Activated CD8-positive, alpha-beta T cell treated with anti-CD3 and anti-CD28 coated beads for 36 hours (primary cell): ENCODE measurements around the gene VAV2. TPM values are rescaled to one million over a fixed set of nuclear protein-coding genes. Genes with fewer than 3 reads are reported as not detected.
"Not testable (repeated sequence)": the region's sequence is repeated elsewhere in the genome, so short reads cannot be mapped to it uniquely, and the experiment has no call there.

Source experiments
- ATAC-seq: fragments of 200-7000 bp; cut with Tn5 transposase; one replicate; pipeline ENCODE4 v1.10.0; 2021; ENCODE audit warnings: mild to moderate bottlenecking, moderate library complexity
- CTCF ChIA-PET: fragments of 350-600 bp; sonication (Branson Sonifier 250); formaldehyde crosslinking; loops from one replicate; lab custom pipeline; 2021; ENCODE audit warnings: antibody characterized with exemption; lab: Charles Lee
- POLR2A ChIA-PET: fragments of 350-600 bp; sonication (Branson Sonifier 250); formaldehyde crosslinking; loops from one replicate; lab custom pipeline; 2021; ENCODE audit warnings: antibody characterized with exemption; lab: Charles Lee
- DNase-seq: peaks from one replicate; pipeline ENCODE4 v3.0.0-alpha.2; 2020
- H3K27ac Mint-ChIP-seq: one replicate; pipeline ENCODE4 v1.8.0; 2021; ENCODE audit warnings: mild to moderate bottlenecking, mixed read lengths
- H3K27me3 Mint-ChIP-seq: one replicate; pipeline ENCODE4 v1.8.0; 2021; ENCODE audit warnings: mixed read lengths
- H3K36me3 Mint-ChIP-seq: one replicate; pipeline ENCODE4 v1.8.0; 2021; ENCODE audit warnings: low read depth, mixed read lengths
- H3K4me1 Mint-ChIP-seq: one replicate; pipeline ENCODE4 v1.8.0; 2021; ENCODE audit warnings: low read depth, mixed read lengths
- H3K4me3 Mint-ChIP-seq: one replicate; pipeline ENCODE4 v1.8.0; 2021; ENCODE audit warnings: mild to moderate bottlenecking, moderate library complexity, mixed read lengths
- H3K9me3 Mint-ChIP-seq: one replicate; pipeline ENCODE4 v1.8.0; 2021; ENCODE audit warnings: mixed read lengths
- intact Hi-C: fragments of 100-400 bp; cut with micrococcal nuclease; formaldehyde crosslinking; loops from one replicate; pipeline ENCODE4 v1.10.0; 2022
- total RNA-seq, 2 experiments: library from RNA; stranded (reverse); gene quantifications; one replicate each; pipeline ENCODE4 v1.2.3, GENCODE V29; 2021
- TF ChIP-seq, protein P1 (sequence below): fragments of 200-600 bp; IDR thresholded peaks from one replicate; pipeline ENCODE4 v1.8.0; 2022; ENCODE audit warnings: antibody characterized with exemption, mild to moderate bottlenecking

Gene VAV2
- total RNA-seq, 2 experiments from 2014 or later, result 5.1 to 5.4 TPM

DNA sequence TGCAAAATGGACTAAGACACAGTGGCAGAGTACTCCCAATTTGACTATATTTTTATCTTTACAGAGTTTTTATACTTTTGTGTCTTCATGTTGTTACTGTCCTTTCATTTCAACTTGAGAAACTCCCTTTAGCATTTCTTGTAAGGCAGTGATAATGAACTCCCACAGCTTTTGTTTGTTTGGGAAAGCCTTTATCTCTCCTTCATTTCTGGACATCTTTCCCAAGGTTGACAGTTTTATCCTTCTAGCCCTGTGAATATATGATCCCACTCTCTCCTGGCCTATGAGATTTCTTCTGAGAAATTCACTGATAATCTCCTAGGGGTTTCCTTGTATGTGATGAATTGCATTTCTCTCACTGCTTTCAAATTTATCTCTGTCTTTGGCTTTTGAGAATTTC lies 244.8 kb downstream of the VAV2 start:
- no peak overlapping the region for H3K4me3 Mint-ChIP-seq
- CTCF ChIA-PET, result interaction anchor here (1.3 kb wide), 1 partner anchor 35 kb away, joined by 4 read pairs; no protein-coding TSS in a partner anchor
- POLR2A ChIA-PET, result no interaction called here
- H3K36me3 Mint-ChIP-seq, result no peaks in the 10 kb centered on the region
- no peaks in the 10 kb centered on the region for H3K9me3 Mint-ChIP-seq
- no peak for ATAC-seq
- H3K27ac Mint-ChIP-seq, result no peak overlapping the region
- peaks cover 14% of the 10 kb centered on the region for H3K27me3 Mint-ChIP-seq
- H3K4me1 Mint-ChIP-seq, result no peaks in the 10 kb centered on the region
- TF ChIP-seq, protein P1, sequence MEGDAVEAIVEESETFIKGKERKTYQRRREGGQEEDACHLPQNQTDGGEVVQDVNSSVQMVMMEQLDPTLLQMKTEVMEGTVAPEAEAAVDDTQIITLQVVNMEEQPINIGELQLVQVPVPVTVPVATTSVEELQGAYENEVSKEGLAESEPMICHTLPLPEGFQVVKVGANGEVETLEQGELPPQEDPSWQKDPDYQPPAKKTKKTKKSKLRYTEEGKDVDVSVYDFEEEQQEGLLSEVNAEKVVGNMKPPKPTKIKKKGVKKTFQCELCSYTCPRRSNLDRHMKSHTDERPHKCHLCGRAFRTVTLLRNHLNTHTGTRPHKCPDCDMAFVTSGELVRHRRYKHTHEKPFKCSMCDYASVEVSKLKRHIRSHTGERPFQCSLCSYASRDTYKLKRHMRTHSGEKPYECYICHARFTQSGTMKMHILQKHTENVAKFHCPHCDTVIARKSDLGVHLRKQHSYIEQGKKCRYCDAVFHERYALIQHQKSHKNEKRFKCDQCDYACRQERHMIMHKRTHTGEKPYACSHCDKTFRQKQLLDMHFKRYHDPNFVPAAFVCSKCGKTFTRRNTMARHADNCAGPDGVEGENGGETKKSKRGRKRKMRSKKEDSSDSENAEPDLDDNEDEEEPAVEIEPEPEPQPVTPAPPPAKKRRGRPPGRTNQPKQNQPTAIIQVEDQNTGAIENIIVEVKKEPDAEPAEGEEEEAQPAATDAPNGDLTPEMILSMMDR, result no peak
- DNase-seq, result no peak
- intact Hi-C loops, result no loop called here

DNA sequence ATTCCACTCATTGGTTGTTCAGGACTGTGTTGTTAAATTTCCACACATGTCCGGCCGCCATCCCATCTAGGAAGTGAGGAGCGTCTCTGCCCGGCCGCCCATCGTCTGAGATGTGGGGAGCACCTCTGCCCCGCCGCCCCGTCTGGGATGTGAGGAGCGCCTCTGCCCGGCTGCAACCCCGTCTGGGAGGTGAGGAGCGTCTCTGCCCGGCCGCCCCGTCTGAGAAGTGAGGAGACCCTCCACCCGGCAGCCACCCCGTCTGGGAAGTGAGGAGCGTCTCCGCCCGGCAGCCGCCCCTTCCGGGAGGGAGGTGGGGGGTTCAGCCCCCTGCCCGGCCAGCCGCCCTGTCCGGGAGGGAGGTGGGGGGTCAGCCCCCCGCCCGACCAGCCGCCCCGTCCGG lies 247.6 kb downstream of the VAV2 start:
- CTCF ChIA-PET, ATAC-seq, DNase-seq, H3K27ac Mint-ChIP-seq, H3K4me3 Mint-ChIP-seq, H3K4me1 Mint-ChIP-seq, H3K36me3 Mint-ChIP-seq, H3K9me3 Mint-ChIP-seq, POLR2A ChIA-PET, H3K27me3 Mint-ChIP-seq, intact Hi-C loops: not testable (repeated sequence)

DNA sequence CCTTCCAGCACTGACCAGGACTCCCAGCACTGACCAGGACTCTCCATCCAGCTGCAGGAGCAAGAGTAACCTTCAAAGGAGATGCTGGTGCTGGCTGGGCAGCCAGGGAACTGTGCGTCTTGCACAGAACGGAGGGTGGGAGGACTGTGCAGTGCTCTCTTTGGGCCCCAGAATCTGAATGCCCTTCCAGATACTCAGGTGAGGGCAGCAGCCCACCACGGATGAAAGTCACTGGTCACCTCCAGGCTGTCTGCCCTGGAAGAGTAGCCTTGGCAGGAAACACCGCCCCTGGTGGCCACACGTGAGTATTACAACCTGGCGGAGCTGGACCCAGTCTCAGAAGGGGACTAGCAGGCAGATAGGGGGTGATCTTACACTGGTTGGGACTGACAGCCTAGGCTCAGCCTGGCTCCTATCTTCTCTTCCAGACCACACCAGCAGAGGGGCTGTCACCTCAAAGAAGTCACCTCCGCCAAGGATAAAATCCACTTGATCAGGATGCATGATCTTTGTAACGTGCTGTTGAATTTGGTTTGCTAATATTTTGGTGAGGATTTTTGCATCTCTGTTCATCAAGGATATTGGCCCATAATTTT lies 249.2 kb downstream of the VAV2 start:
- Mint-ChIP-seq H3K27me3 (no peaks in the 10 kb centered on the region), H3K4me3 (no peak overlapping the region), H3K27ac (no peak overlapping the region), H3K4me1 (peaks cover 9% of the 10 kb centered on the region), H3K36me3 (no peaks in the 10 kb centered on the region), H3K9me3 (no peaks in the 10 kb centered on the region)
- POLR2A ChIA-PET, result no interaction called here
- TF ChIP-seq, protein P1, result peak; percentile 99
- CTCF ChIA-PET, result interaction anchor here (0.6 to 2.2 kb wide), 38 partner anchors 9 to 356 kb away, joined by 3 to 18 read pairs (median 4); no protein-coding TSS in a partner anchor
- DNase-seq (peak; percentile 82), ATAC-seq (peak; percentile 75)
- intact Hi-C loops, result no loop called here

DNA sequence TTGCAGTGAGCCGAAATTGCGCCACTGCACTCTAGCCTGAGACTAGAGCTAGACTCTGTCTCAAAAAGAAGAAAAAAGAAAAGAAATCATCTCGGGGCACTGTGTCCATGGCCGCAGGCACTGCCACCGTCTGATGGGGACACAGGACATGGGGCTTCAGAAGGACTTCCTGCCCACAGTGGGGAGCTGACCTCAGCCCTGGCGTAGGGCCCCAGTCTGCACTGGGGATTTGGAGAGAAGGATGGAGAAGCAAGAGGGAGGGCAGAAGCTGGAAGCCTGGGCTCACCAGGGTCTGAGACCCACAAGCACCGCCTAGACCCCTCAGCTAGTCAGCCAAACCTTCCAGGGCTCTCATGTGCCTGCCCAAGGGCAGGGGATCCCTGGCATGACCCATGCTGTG lies 249.9 kb downstream of the VAV2 start:
- no peaks in the 10 kb centered on the region for H3K36me3 Mint-ChIP-seq
- CTCF ChIA-PET, result interaction anchor here (0.6 to 2.2 kb wide), 30 partner anchors 8 to 267 kb away, joined by 3 to 18 read pairs (median 5); no protein-coding TSS in a partner anchor
- no peak overlapping the region for H3K4me3 Mint-ChIP-seq

DNA sequence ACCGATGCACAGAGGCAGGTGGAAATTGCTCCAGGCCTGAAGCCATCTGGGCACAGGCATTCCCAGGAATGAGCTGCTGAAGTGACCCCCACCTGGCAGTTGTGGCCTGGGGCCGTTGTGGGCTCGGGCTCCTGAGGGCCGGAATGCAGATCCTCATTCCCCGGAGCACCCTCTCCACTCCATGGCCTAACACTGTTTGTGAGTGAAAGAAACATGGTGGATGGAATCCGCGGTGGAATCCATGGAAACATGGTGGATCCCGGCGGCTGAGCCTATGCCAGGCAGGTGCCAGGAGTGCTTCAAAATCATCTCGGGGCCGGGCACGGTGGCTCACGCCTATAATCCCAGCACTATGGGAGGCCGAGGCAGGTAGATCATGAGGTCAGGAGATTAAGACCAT lies 250.4 kb downstream of the VAV2 start:
- DNase-seq, result no peak
- POLR2A ChIA-PET, result no interaction called here
- intact Hi-C loops, result no loop called here
- no peak for ATAC-seq
- CTCF ChIA-PET, result interaction anchor here (0.6 to 2.2 kb wide), 19 partner anchors 7 to 208 kb away, joined by 3 to 18 read pairs (median 5); no protein-coding TSS in a partner anchor
- Mint-ChIP-seq H3K27me3 (no peaks in the 10 kb centered on the region), H3K27ac (no peak overlapping the region), H3K36me3 (no peaks in the 10 kb centered on the region), H3K9me3 (no peaks in the 10 kb centered on the region), H3K4me3 (no peak overlapping the region), H3K4me1 (peaks cover 11% of the 10 kb centered on the region)
- TF ChIP-seq, protein P1, result no peak

More for the DNA sequence above, 249.9 kb downstream of the VAV2 start:
- TF ChIP-seq, protein P1, result no peak
- Mint-ChIP-seq H3K27ac (no peak overlapping the region), H3K4me1 (peaks cover 11% of the 10 kb centered on the region), H3K9me3 (no peaks in the 10 kb centered on the region), H3K27me3 (no peaks in the 10 kb centered on the region)
- intact Hi-C loops, result no loop called here
- POLR2A ChIA-PET, result no interaction called here
- no peak for ATAC-seq
- no peak for DNase-seq
